Measurements from ENCODE around the gene KLHL40.

KLHL40 gene

DNA sequence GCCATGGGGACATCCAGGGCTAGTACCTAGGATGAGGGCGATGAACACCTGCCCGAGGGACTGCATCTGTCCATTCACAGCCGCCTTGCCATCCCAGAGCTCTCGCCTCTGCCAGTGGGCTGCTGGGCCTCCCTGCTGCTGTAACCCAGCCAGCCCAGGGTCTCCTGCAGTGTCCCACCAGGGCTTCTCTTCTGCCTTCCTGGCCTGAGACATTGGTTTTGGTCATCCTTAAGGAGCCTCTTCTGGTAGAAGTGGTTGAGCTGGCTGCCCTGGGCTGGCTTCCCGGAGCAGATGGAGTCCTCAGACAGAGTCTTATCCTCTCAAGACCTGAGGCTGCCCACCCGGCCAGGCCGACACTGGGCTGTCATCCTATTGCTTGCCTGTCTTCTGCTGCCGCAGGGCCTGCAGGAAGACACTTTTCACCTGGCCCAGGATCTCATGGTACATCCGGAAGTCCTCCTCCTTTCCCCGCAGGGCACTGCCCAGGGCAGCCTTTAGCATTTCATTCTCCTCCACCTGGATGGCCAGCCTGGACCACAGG lies 23.3 kb downstream of the KLHL40 start:
- Histone ChIP-seq H3K9ac (ENCODE audit: low read depth, low read length) (no peak overlapping the region), H3K27ac (ENCODE audit: low read depth, low read length) (no peak overlapping the region), H3K9me3 (ENCODE audit: control insufficient read depth, insufficient read depth, low read length) (no peaks in the 10 kb centered on the region), H3K4me3 (ENCODE audit: low read depth, low read length) (no peak overlapping the region), H3K4me1 (ENCODE audit: control insufficient read depth, insufficient read depth, low read length) (no peaks in the 10 kb centered on the region), H3K36me3 (ENCODE audit: control insufficient read depth, insufficient read depth, low read length) (no peaks in the 10 kb centered on the region), H3K27me3 (ENCODE audit: control insufficient read depth, insufficient read depth, low read length) (no peaks in the 10 kb centered on the region)

- no peaks in the 10 kb centered on the region for H3K36me3 ChIP-seq (ENCODE audit: control insufficient read depth, insufficient read depth, low read length)
- no peaks in the 10 kb centered on the region for H3K27me3 ChIP-seq (ENCODE audit: control insufficient read depth, insufficient read depth, low read length)
- no peak overlapping the region for H3K4me3 ChIP-seq (ENCODE audit: low read depth, low read length)
- H3K4me1 ChIP-seq (ENCODE audit: control insufficient read depth, insufficient read depth, low read length), result no peaks in the 10 kb centered on the region
- no peak overlapping the region for H3K27ac ChIP-seq (ENCODE audit: low read depth, low read length)
- no peaks in the 10 kb centered on the region for H3K9me3 ChIP-seq (ENCODE audit: control insufficient read depth, insufficient read depth, low read length)
- H3K9ac ChIP-seq (ENCODE audit: low read depth, low read length), result no peak overlapping the region
Observed at GRCh38 chr3:42709621-42710020, 24.3 kb downstream of the KLHL40 start.

DNA sequence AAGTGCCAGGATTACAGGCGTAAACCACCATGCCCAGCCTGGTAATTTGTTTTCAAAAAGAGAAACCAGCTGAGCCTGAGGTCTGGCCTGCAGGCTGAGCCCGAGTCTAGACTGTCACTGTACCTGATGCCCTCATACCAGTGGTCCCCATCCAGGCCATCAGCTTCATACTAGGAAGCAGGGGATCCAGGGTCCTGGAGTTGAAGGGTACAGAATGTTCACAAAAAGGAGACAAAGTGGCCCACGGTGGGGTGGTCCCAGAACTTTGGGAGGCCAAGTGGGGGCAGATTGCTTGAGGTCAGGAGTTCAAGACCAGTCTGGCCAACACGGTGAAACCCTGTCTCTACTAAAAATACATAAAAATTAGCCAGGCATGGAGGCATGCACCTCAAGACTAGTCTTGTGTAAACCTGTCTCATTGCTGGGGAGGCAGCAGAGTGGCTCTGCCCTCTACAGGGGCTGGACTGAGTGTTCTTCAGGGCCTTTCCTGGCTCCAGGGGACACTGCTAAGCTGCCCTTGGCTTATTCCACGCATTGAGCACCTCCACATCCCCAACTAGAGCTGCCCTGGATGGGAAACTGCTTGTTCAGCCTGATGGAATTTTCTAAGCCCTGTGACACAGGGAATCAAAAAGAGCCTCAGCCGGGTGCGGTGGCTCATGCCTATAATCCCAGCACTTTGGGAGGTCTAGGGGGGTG lies 25.1 kb downstream of the KLHL40 start:
- H3K36me3 ChIP-seq (ENCODE audit: control insufficient read depth, insufficient read depth, low read length), result no peaks in the 10 kb centered on the region

GRCh38 chr3:42711491-42712343 lies 26.4 kb downstream of the KLHL40 start:
- H3K9me3 ChIP-seq (ENCODE audit: control insufficient read depth, insufficient read depth, low read length), result no peaks in the 10 kb centered on the region
- H3K9ac ChIP-seq (ENCODE audit: low read depth, low read length), result no peak overlapping the region
- H3K27ac ChIP-seq (ENCODE audit: low read depth, low read length), result no peak overlapping the region
- no peaks in the 10 kb centered on the region for H3K4me1 ChIP-seq (ENCODE audit: control insufficient read depth, insufficient read depth, low read length)
- H3K27me3 ChIP-seq (ENCODE audit: control insufficient read depth, insufficient read depth, low read length), result no peaks in the 10 kb centered on the region
- no peaks in the 10 kb centered on the region for H3K36me3 ChIP-seq (ENCODE audit: control insufficient read depth, insufficient read depth, low read length)
- H3K4me3 ChIP-seq (ENCODE audit: low read depth, low read length), result no peak overlapping the region

More for the DNA sequence above, 25.1 kb downstream of the KLHL40 start:
- Histone ChIP-seq H3K27me3 (ENCODE audit: control insufficient read depth, insufficient read depth, low read length) (no peaks in the 10 kb centered on the region), H3K9ac (ENCODE audit: low read depth, low read length) (no peak overlapping the region), H3K9me3 (ENCODE audit: control insufficient read depth, insufficient read depth, low read length) (no peaks in the 10 kb centered on the region), H3K27ac (ENCODE audit: low read depth, low read length) (no peak overlapping the region), H3K4me3 (ENCODE audit: low read depth, low read length) (no peak overlapping the region), H3K4me1 (ENCODE audit: control insufficient read depth, insufficient read depth, low read length) (no peaks in the 10 kb centered on the region)

DNA sequence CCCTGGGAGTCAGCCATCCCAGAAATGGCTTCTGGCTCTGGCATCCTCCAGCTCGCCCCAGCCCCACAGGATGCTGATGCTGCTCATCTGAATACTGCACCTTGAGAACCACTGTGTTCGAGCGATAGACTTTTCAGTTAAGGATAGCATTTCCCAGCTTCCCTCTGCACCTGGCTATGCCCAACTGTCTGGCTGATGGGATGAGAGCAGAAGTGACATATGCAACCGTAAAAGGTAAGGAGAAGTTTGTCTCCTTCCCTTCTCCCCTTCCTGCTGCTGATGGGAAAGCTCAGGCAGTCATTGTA lies 27.0 kb downstream of the KLHL40 start:
- Histone ChIP-seq H3K9ac (ENCODE audit: low read depth, low read length) (no peak overlapping the region), H3K4me3 (ENCODE audit: low read depth, low read length) (no peak overlapping the region), H3K9me3 (ENCODE audit: control insufficient read depth, insufficient read depth, low read length) (no peaks in the 10 kb centered on the region), H3K36me3 (ENCODE audit: control insufficient read depth, insufficient read depth, low read length) (no peaks in the 10 kb centered on the region), H3K4me1 (ENCODE audit: control insufficient read depth, insufficient read depth, low read length) (no peaks in the 10 kb centered on the region), H3K27me3 (ENCODE audit: control insufficient read depth, insufficient read depth, low read length) (no peaks in the 10 kb centered on the region), H3K27ac (ENCODE audit: low read depth, low read length) (no peak overlapping the region)

DNA sequence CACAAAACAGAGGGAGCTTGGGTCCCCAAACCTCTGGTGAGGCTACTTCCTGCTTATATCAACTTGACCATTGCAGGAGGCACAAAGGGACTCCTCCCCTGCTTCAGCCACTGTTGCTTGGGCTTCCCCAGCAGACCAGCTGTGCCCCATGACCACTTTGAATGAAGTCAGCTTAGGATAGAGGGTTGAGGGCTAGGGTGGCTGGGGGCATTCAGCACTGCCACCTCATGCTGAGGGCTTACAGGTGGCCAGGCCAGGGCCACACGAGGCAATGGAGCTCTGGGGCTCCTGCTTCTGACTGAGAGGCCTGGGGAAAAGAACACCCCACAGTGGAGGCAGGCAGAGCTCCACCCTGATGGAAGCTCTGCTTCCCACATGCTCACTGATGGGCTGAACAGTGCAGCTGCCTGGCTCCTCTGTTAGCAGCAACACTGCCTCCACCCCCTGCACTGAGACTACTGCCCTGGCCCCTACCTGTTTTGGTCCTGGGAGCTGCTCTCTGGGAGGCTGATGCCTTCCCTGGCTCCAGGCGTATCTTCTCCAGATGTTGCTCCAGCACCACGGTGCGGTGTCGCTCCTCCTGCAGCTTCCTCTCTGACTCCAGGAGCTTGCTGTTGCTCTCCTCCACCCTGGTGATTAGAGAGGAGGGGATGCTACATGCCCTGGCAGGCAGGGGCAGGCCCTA lies 27.5 kb downstream of the KLHL40 start:
- Histone ChIP-seq H3K9ac (ENCODE audit: low read depth, low read length) (no peak overlapping the region), H3K4me1 (ENCODE audit: control insufficient read depth, insufficient read depth, low read length) (no peaks in the 10 kb centered on the region), H3K27me3 (ENCODE audit: control insufficient read depth, insufficient read depth, low read length) (no peaks in the 10 kb centered on the region), H3K36me3 (ENCODE audit: control insufficient read depth, insufficient read depth, low read length) (no peaks in the 10 kb centered on the region), H3K4me3 (ENCODE audit: low read depth, low read length) (no peak overlapping the region), H3K27ac (ENCODE audit: low read depth, low read length) (no peak overlapping the region), H3K9me3 (ENCODE audit: control insufficient read depth, insufficient read depth, low read length) (no peaks in the 10 kb centered on the region)

DNA sequence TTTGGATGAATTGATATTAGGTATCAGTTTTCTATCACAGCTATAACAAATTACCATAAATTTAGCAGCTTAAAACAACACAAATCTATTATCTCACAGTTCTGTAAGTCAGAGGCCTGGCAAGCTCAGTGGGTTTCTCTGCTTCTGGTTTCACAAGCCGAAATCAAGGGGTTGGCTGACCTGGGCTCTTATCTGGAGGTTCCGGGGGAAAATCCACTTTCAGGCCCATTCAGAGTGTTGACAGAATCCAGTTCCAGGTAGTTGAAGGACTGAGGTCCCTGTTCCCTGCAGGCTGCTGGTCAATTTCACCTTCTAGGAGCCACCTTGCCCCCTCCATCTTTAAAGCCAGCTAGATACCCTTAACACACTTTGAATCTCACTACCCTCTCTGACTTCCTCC lies 28.4 kb downstream of the KLHL40 start:
- Histone ChIP-seq H3K9me3 (ENCODE audit: control insufficient read depth, insufficient read depth, low read length) (no peaks in the 10 kb centered on the region), H3K27me3 (ENCODE audit: control insufficient read depth, insufficient read depth, low read length) (no peaks in the 10 kb centered on the region), H3K4me3 (ENCODE audit: low read depth, low read length) (no peak overlapping the region), H3K36me3 (ENCODE audit: control insufficient read depth, insufficient read depth, low read length) (no peaks in the 10 kb centered on the region), H3K4me1 (ENCODE audit: control insufficient read depth, insufficient read depth, low read length) (no peaks in the 10 kb centered on the region), H3K27ac (ENCODE audit: low read depth, low read length) (no peak overlapping the region), H3K9ac (ENCODE audit: low read depth, low read length) (no peak overlapping the region)

GRCh38 chr3:42714171-42714852 lies 29.0 kb downstream of the KLHL40 start:
- Histone ChIP-seq H3K9me3 (ENCODE audit: control insufficient read depth, insufficient read depth, low read length) (no peaks in the 10 kb centered on the region), H3K4me1 (ENCODE audit: control insufficient read depth, insufficient read depth, low read length) (no peaks in the 10 kb centered on the region), H3K9ac (ENCODE audit: low read depth, low read length) (no peak overlapping the region), H3K4me3 (ENCODE audit: low read depth, low read length) (no peak overlapping the region), H3K27me3 (ENCODE audit: control insufficient read depth, insufficient read depth, low read length) (no peaks in the 10 kb centered on the region), H3K36me3 (ENCODE audit: control insufficient read depth, insufficient read depth, low read length) (no peaks in the 10 kb centered on the region), H3K27ac (ENCODE audit: low read depth, low read length) (no peak overlapping the region)

GRCh38 chr3:42717306-42717705 lies 32.0 kb downstream of the KLHL40 start:
- H3K9ac ChIP-seq (ENCODE audit: low read depth, low read length), result no peak overlapping the region
- H3K4me3 ChIP-seq (ENCODE audit: low read depth, low read length), result no peak overlapping the region
- no peaks in the 10 kb centered on the region for H3K27me3 ChIP-seq (ENCODE audit: control insufficient read depth, insufficient read depth, low read length)
- no peak overlapping the region for H3K27ac ChIP-seq (ENCODE audit: low read depth, low read length)
- no peaks in the 10 kb centered on the region; the same call in 1 of the 2 replicates for H3K9me3 ChIP-seq (ENCODE audit: control insufficient read depth, insufficient read depth, low read length)
- H3K4me1 ChIP-seq (ENCODE audit: control insufficient read depth, insufficient read depth, low read length), result no peaks in the 10 kb centered on the region
- H3K36me3 ChIP-seq (ENCODE audit: control insufficient read depth, insufficient read depth, low read length), result no peaks in the 10 kb centered on the region

DNA sequence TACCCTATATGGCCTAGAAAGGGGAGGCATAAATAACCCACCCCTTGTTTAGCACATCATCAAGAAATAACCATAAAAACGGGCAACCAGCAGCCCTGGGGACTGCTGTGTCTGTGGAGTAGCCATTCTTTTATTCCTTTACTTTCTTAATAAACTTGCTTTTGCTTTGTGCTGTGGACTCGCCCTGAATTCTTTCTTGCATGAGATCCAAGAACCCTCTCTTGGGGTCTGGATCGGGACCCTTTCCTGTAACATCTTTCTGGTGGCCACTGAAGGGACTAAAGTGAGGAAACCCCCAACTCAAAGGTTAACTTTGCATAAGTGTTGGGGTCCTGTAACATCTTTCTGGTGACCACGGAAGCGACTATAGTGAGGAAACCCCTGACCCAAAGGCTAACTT lies 33.0 kb downstream of the KLHL40 start:
- Histone ChIP-seq H3K36me3 (ENCODE audit: control insufficient read depth, insufficient read depth, low read length) (no peaks in the 10 kb centered on the region), H3K27me3 (ENCODE audit: control insufficient read depth, insufficient read depth, low read length) (no peaks in the 10 kb centered on the region), H3K27ac (ENCODE audit: low read depth, low read length) (no peak overlapping the region), H3K4me1 (ENCODE audit: control insufficient read depth, insufficient read depth, low read length) (no peaks in the 10 kb centered on the region), H3K9me3 (ENCODE audit: control insufficient read depth, insufficient read depth, low read length) (no peaks in the 10 kb centered on the region; the same call in 1 of the 2 replicates), H3K9ac (ENCODE audit: low read depth, low read length) (no peak overlapping the region), H3K4me3 (ENCODE audit: low read depth, low read length) (no peak overlapping the region)

All from HUES48 (cell line).